GM12891 (cell line): ENCODE data around the gene MCAM.

Source experiments
- DNase-seq: peaks from one replicate; pipeline ENCODE4 v3.0.0; 2011; ENCODE audit warnings: low spot score; ENCODE audit not compliant: insufficient read length
- FAIRE-seq: peaks from 2 replicates; lab custom pipeline; 2011; peaks lifted over from hg19 to GRCh38; lab: Jason Lieb, UNC
- PAX5 ChIP-seq: IDR thresholded peaks from 2 replicates; pipeline ENCODE4 v1.6.1; 2011; ENCODE audit warnings: low read length, moderate library complexity, mild to moderate bottlenecking; ENCODE audit not compliant: insufficient read depth, severe bottlenecking
- POLR2A ChIP-seq: IDR thresholded peaks from 2 replicates; pipeline ENCODE4 v1.6.1; 2011; ENCODE audit warnings: low read depth, low read length, control low read depth
- POLR2AphosphoS5 ChIP-seq: IDR thresholded peaks from 2 replicates; pipeline ENCODE4 v1.6.1; 2011; ENCODE audit warnings: low read depth, low read length, control low read depth
- POU2F2 ChIP-seq: IDR thresholded peaks from 2 replicates; pipeline ENCODE4 v1.6.1; 2011; ENCODE audit warnings: low read depth, mild to moderate bottlenecking, control low read depth, low read length, moderate library complexity
- SPI1 ChIP-seq: IDR thresholded peaks from 2 replicates; pipeline ENCODE4 v1.6.1; 2011; ENCODE audit warnings: low read depth, low read length, control low read depth
- TAF1 ChIP-seq: IDR thresholded peaks from 2 replicates; pipeline ENCODE4 v1.6.1; 2011; ENCODE audit warnings: low read depth, low read length, control low read depth

Gene MCAM

DNA sequence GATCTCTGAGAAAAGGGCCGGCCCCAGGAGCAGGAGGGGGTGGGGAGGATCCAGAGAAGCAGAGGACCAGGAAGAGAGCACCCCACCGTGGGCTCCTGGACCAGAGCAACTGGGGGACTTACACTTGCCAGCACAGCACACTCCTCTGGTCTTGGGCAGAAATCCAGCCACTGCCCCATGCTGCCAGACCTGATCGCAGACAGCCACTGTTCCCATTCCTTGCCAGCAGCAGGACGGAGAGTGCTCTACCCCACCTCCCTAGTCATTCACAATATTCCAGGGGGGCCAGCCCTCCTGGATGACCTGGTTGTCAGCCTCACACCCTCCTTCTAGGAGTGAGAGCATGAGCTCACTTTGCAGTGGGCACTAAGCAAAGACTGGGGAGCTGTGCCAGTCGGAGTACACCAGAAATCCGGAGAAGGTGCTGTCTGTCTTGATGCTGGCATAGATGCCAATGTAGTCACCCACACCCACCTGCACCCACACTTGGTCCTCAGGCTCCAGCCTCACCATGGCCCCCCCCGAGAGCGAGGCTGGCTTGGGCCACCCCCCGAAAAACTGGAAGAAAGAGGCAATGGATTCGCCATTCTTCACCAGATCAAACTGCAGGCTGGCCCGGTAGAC lies 22.1 kb upstream of the MCAM start:
- FAIRE-seq (peak; percentile 50), DNase-seq (no peak)
- no peak for TF ChIP-seq TAF1
- no peak for TF ChIP-seq PAX5
- no peak for TF ChIP-seq POLR2A
- TF ChIP-seq POU2F2, result no peak
- no peak for TF ChIP-seq POLR2AphosphoS5
- no peak for TF ChIP-seq SPI1

- DNase-seq (peak; percentile 80), FAIRE-seq (peak; percentile 62)
- TF ChIP-seq POLR2AphosphoS5, result no peak
- no peak for TF ChIP-seq PAX5
- TF ChIP-seq TAF1, result no peak
- no peak for TF ChIP-seq POLR2A
- no peak for TF ChIP-seq SPI1
- TF ChIP-seq POU2F2, result no peak
Measured at GRCh38 chr11:119338318-119338890, 21.5 kb upstream of the MCAM start.

GRCh38 chr11:119337581-119338317 lies 20.8 kb upstream of the MCAM start:
- TF ChIP-seq POLR2AphosphoS5 (no peak), POU2F2 (no peak), POLR2A (no peak)
- no peak for FAIRE-seq

GRCh38 chr11:119336744-119337469 lies 20.0 kb upstream of the MCAM start:
- TF ChIP-seq POLR2A (0 out of 2 replicates have a peak, but pooled peaks have one; percentile 18), POU2F2 (no peak), TAF1 (no peak)
- DNase-seq (no peak), FAIRE-seq (no peak)

More at GRCh38 chr11:119337581-119338317, 20.8 kb upstream of the MCAM start:
- DNase-seq, result no peak

GRCh38 chr11:119335655-119336543 lies 19.0 kb upstream of the MCAM start:
- TF ChIP-seq TAF1 (no peak), SPI1 (no peak), PAX5 (no peak), POLR2A (no peak), POLR2AphosphoS5 (no peak), POU2F2 (no peak)
- DNase-seq, result no peak
- no peak for FAIRE-seq

DNA sequence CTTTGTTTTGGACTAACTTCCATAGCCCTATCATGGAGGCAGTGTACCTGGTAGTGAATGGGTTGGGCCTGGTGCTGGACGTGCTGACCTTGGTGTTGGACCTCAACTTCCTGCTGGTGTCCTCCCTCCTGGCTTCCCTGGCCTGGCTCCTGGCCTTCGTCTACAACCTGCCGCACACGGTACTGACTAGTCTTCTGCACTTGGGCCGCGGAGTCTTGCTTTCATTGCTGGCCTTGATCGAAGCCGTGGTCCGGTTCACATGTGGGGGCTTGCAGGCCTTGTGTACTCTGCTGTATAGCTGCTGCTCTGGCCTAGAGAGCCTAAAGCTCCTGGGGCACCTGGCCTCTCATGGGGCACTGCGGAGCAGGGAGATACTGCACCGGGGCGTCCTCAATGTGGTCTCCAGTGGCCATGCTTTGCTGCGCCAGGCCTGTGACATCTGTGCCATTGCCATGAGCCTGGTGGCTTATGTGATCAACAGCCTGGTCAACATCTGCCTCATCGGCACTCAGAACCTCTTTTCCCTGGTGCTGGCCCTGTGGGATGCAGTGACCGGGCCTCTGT lies 18.2 kb upstream of the MCAM start:
- no peak for DNase-seq
- no peak for TF ChIP-seq TAF1
- no peak for TF ChIP-seq POLR2A
- TF ChIP-seq POLR2AphosphoS5, result no peak
- TF ChIP-seq SPI1, result no peak
- TF ChIP-seq POU2F2, result no peak
- TF ChIP-seq PAX5, result no peak
- peak; percentile 64 for FAIRE-seq

GRCh38 chr11:119334174-119334930 lies 17.4 kb upstream of the MCAM start, which contains the start of gene RNF26:
Gene RNF26, plus strand, starts transcription at chr11:119334527. Its CDS starts 596 bp downstream, at chr11:119335123.
- peak; percentile 100 for FAIRE-seq
- TF ChIP-seq TAF1 (peak; percentile 86), POLR2AphosphoS5 (peak; percentile 74), PAX5 (no peak), POLR2A (peak; percentile 68; the same call in 1 of the 2 replicates)
- peak; percentile 98 for DNase-seq
